Colonic mucosa (tissue), 4 donors: ENCODE data around the gene PHF23. TPM values are rescaled to one million over a fixed set of nuclear protein-coding genes. Genes with fewer than 3 reads are reported as not detected.
A peak's percentile ranks its signal among the peaks of the same experiment; 100 is the strongest.

Experiments
- DNase-seq: peaks from one replicate; pipeline ENCODE4 v3.0.0-alpha.2; 2020
- H3K27ac ChIP-seq: fragments of 200-600 bp; one replicate; pipeline ENCODE4 v1.8.0; 2021
- H3K27me3 ChIP-seq: fragments of 200-600 bp; one replicate; pipeline ENCODE4 v1.8.0; 2021
- H3K36me3 ChIP-seq: fragments of 200-600 bp; one replicate; pipeline ENCODE4 v1.8.0; 2021
- H3K4me1 ChIP-seq: fragments of 200-600 bp; one replicate; pipeline ENCODE4 v1.8.0; 2021; ENCODE audit warnings: mild to moderate bottlenecking
- H3K4me3 ChIP-seq: fragments of 200-600 bp; one replicate; pipeline ENCODE4 v1.8.0; 2021
- H3K9ac ChIP-seq, 2 donors: one replicate each; pipeline ENCODE4 v1.7.0; 2013; ENCODE audit warnings: control low read depth in 2 of 2, low read depth in 2 of 2, low read length in 2 of 2
- H3K9me3 ChIP-seq: fragments of 200-600 bp; one replicate; pipeline ENCODE4 v1.8.0; 2021
- intact Hi-C: fragments of 100-400 bp; cut with DNase I; formaldehyde crosslinking; loops from one replicate; pipeline ENCODE4 v1.14.1; 2022
- total RNA-seq, 2 donors: library from RNA; stranded (reverse); fragmentation: NEBNext Ultra II Directional in 1 of 2; extraction: Animal tissue kit (Norgen Biotek cat#: 25700) in 1 of 2; gene quantifications; one replicate each; pipeline ENCODE4 v1.2.1, GENCODE V29; 2021
- TF ChIP-seq, protein P1 (sequence below): fragments of 200-600 bp; IDR thresholded peaks from one replicate; pipeline ENCODE4 v1.8.0; 2022; ENCODE audit warnings: antibody characterized with exemption, mild to moderate bottlenecking
- donor health status: healthy.
- donor health status: DM: no; HTN: no; CAD: no.
- donor health status: DM: no; HTN: no; CAD: no.

PHF23 gene
- total RNA-seq, 2 donors from 2014 or later: 29.8 to 38.6 TPM

DNA sequence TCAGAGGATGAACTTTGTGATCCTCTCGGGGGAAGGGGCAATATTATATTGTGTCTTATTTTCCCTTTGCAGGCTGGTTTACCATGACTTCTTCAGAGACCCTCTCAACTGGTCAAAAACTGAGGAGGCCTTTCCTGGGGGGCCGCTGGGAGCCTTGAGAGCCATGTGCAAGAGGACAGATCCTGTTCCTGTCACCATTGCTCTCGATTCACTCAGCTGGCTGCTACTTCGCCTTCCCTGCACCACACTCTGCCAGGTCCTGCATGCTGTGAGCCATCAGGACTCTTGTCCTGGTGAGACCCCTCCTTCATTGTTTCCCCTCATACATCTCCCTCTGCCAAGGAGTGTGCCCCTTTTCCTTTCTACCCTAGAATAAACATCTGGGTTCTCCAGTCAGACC, 15.3 kb upstream of the PHF23 start:
- intact Hi-C loops: no loop called here
- DNase-seq: no peak
- no peak overlapping the region for H3K4me3 ChIP-seq
- TF ChIP-seq, protein P1, sequence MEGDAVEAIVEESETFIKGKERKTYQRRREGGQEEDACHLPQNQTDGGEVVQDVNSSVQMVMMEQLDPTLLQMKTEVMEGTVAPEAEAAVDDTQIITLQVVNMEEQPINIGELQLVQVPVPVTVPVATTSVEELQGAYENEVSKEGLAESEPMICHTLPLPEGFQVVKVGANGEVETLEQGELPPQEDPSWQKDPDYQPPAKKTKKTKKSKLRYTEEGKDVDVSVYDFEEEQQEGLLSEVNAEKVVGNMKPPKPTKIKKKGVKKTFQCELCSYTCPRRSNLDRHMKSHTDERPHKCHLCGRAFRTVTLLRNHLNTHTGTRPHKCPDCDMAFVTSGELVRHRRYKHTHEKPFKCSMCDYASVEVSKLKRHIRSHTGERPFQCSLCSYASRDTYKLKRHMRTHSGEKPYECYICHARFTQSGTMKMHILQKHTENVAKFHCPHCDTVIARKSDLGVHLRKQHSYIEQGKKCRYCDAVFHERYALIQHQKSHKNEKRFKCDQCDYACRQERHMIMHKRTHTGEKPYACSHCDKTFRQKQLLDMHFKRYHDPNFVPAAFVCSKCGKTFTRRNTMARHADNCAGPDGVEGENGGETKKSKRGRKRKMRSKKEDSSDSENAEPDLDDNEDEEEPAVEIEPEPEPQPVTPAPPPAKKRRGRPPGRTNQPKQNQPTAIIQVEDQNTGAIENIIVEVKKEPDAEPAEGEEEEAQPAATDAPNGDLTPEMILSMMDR: no peak
- H3K27ac ChIP-seq: peak overlapping the region; percentile 9
- H3K36me3 ChIP-seq: peaks cover 4% of the 10 kb centered on the region
- no peaks in the 10 kb centered on the region for H3K27me3 ChIP-seq
- H3K9me3 ChIP-seq: no peaks in the 10 kb centered on the region
- H3K4me1 ChIP-seq: peaks cover 15% of the 10 kb centered on the region
- peak overlapping the region in 1 of 2 donors; percentile 48 for H3K9ac ChIP-seq

DNA sequence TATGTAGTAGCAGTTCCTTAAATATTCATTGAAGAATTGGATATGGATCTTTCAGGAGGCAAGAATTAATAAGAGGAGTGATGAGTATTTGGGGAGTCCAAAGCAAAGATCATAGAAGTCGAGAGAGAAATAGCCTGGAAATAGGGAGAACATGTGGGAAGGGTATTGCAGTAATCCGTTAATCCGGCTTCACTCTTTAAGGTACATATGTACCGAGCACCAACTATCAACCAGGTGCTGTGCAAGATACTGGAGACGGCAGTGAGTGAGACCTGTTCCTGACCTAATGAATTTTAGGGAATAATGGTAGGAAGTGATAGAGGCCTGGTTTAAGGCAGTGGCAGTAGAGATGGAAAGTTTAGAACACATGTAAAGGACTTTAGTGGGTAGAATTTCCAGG, 13.8 kb upstream of the PHF23 start:
- peaks cover 4% of the 10 kb centered on the region for H3K36me3 ChIP-seq
- H3K27me3 ChIP-seq: no peaks in the 10 kb centered on the region
- H3K9ac ChIP-seq: peak overlapping the region in 1 of 2 donors; percentile 95
- intact Hi-C loops: no loop called here
- peak overlapping the region; percentile 99 for H3K27ac ChIP-seq
- TF ChIP-seq, protein P1: no peak
- peaks cover 18% of the 10 kb centered on the region for H3K4me1 ChIP-seq
- DNase-seq: no peak
- H3K9me3 ChIP-seq: no peaks in the 10 kb centered on the region
- peak overlapping the region; percentile 98 for H3K4me3 ChIP-seq

DNA sequence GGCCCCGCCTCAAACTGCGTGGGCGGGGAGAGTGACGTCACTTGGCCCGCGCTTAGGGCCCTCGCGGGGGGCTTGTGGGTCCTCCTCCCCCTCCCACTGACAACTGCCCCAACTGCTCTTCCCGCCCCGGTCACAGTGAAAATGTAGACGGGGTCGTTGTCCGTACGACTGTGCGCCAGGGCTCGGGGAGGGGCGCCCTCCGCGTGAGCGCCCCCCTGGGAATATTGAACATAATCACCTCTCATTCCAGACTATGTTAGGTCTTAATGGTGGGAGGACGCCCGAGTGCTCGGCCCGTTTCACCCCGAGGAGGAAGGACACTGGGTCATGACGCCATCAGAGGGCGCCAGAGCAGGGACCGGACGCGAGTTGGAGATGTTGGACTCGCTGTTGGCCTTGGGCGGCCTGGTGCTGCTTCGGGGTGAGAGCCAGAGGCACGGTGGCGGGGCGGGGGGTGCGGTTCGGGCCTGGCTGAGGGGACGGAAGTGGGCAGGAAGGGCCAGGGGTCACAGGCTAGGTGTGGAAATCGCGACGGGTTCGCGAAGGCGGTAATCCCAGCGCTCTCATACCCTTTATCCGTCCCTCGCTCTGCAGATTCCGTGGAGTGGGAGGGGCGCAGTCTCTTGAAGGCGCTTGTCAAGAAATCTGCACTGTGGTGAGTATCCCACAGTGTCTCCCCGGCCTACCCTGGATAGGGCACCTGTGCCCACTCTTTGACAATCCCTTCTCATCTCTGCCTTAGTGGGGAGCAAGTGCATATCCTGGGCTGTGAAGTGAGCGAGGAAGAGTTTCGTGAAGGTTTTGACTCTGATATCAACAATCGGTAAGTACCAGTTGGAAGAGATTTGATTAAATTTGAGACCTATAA, 13.2 kb upstream of the PHF23 start, which contains the start of gene ELP5:
Gene ELP5, plus strand, starts transcription at position 40 of the 868 bp plus-strand sequence. Its CDS starts 336 bp downstream, at position 376.
- Histone ChIP-seq H3K27ac (peak within 1 kb of the TSS; percentile 99), H3K36me3 (peaks cover 4% of the 10 kb centered on the region), H3K9ac (peak within 1 kb of the TSS; percentile 95 to 98), H3K9me3 (no peaks in the 10 kb centered on the region), H3K4me1 (peaks cover 18% of the 10 kb centered on the region), H3K27me3 (no peaks in the 10 kb centered on the region), H3K4me3 (peak within 1 kb of the TSS; percentile 98)
- DNase-seq: peak; percentile 96
- TF ChIP-seq, protein P1: peak; percentile 24
- intact Hi-C loops: no loop called here

DNA sequence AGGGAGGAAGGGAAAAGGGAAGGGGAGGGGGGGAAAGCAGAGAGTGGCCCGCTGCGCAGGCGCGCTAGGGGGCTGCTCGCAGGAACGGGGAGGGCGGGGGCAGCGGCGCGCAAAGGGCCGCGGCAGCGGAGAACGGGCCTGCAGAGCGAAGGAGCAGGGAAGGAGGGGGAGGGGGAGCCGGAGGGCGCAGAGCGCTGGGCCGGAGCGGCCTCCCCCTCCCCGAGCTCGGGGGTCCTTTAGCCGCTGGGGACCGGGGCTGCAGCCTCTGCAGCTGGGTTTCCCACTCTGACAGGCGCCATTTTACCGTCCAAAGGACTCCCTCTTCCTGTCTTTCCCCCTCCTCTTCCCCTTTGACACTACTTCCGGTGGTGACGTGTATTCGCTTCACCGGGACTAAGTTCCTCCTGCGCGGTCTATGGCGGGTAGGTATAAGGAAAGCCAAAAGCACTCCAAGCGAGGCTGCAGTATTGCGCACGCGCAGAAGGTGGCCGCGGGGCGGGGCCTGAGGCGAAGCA, 12.5 kb upstream of the PHF23 start, which contains the start of gene CTDNEP1:
Gene CTDNEP1, minus strand, starts transcription at position 74 of the 515 bp plus-strand sequence. CDS start 438 bp downstream, outside the sequence.
- peaks cover 4% of the 10 kb centered on the region for H3K36me3 ChIP-seq
- peak; percentile 100 for DNase-seq
- no peaks in the 10 kb centered on the region for H3K27me3 ChIP-seq
- peak within 1 kb of the TSS; percentile 98 for H3K4me3 ChIP-seq
- TF ChIP-seq, protein P1: no peak
- intact Hi-C loops: no loop called here
- H3K27ac ChIP-seq: peak within 1 kb of the TSS; percentile 99
- H3K4me1 ChIP-seq: peaks cover 18% of the 10 kb centered on the region
- no peaks in the 10 kb centered on the region for H3K9me3 ChIP-seq
- H3K9ac ChIP-seq: peak within 1 kb of the TSS; percentile 95 to 98

DNA sequence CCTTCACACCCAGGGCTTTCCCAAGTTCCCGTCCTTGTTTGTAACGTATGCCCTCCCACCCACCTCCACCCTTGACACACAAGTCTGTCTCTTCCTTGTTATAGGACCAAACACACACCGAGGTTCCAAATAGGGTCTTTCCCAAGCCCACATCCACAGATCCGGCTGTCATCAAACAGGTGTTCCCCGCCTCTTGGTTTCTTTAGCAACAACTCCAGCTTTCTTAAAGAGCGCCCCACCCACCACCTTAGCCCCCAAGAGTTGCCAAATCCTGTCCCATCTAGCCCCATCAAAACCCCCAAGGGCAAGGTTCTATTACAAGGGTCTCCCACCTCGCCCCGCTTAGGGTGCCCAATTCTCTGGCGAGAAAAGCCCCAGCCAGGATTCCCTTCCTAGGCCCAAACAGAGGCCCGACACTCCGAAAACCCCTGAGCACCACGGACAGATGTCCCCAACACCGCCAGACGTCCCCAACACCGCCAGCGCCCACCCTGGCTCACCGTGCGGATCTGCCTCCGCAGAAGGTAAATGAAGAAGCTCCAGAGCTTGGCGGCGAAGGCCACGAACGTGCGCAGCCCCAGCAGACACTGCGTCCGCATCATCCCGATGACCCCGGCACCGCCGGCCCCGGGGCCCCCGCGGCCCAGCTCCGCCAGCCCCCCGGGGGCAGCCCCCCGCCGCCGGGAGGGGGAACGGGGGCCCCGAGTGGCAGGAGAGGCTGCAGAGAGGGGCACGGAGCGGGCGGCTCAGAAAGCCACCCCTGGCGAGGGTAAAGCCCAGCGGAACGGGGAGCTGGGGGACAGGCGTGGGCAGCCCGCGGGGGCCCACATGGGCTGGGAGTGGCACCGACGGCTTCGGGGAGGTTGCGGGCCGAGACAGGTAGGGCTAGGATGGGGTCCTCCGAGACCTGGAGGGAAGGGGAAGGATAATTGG, 11.7 kb upstream of the PHF23 start:
- H3K9me3 ChIP-seq: no peaks in the 10 kb centered on the region
- TF ChIP-seq, protein P1: no peak
- H3K27me3 ChIP-seq: no peaks in the 10 kb centered on the region
- H3K4me3 ChIP-seq: peak overlapping the region; percentile 98
- intact Hi-C loops: no loop called here
- peak overlapping the region; percentile 99 for H3K27ac ChIP-seq
- peaks cover 18% of the 10 kb centered on the region for H3K4me1 ChIP-seq
- H3K36me3 ChIP-seq: peaks cover 4% of the 10 kb centered on the region
- DNase-seq: peak; percentile 44
- peak overlapping the region; percentile 95 to 98 for H3K9ac ChIP-seq
